Activated CD8-positive, alpha-beta memory T cell treated with anti-CD3 and anti-CD28 coated beads, Interleukin-2, amount 10 ng/mL, durations not matched to agents 7 days and 5 days (primary cell): Measurements from ENCODE around the gene IAH1. TPM values are rescaled to one million over a fixed set of nuclear protein-coding genes. Genes with fewer than 3 reads are reported as not detected.
A peak's percentile ranks its signal among the peaks of the same experiment; 100 is the strongest.
"Not testable (repeated sequence)": the region's sequence is repeated elsewhere in the genome, so short reads cannot be mapped to it uniquely, and the experiment has no call there.

Experiments
- ATAC-seq: fragments of 150-1000 bp; cut with Tn5 transposase; one replicate; pipeline ENCODE4 v1.10.0; 2021; ENCODE audit warnings: moderate library complexity
- CTCF ChIA-PET: fragments of 350-600 bp; sonication (Branson Sonifier 250); formaldehyde crosslinking; loops from one replicate; lab custom pipeline; 2021; ENCODE audit warnings: antibody characterized with exemption; lab: Charles Lee
- DNase-seq: peaks from one replicate; pipeline ENCODE4 v3.0.0-alpha.2; 2020
- H3K27ac Mint-ChIP-seq: one replicate; pipeline ENCODE4 v1.8.0; 2021; ENCODE audit warnings: mild to moderate bottlenecking, mixed read lengths
- H3K27me3 Mint-ChIP-seq: one replicate; pipeline ENCODE4 v1.8.0; 2021; ENCODE audit warnings: mixed read lengths
- H3K36me3 Mint-ChIP-seq: one replicate; pipeline ENCODE4 v1.8.0; 2021; ENCODE audit warnings: mild to moderate bottlenecking, mixed read lengths
- H3K4me1 Mint-ChIP-seq: one replicate; pipeline ENCODE4 v1.8.0; 2021; ENCODE audit warnings: mixed read lengths
- H3K4me3 Mint-ChIP-seq: one replicate; pipeline ENCODE4 v1.8.0; 2021; ENCODE audit warnings: mild to moderate bottlenecking, moderate library complexity, mixed read lengths
- H3K9me3 Mint-ChIP-seq: one replicate; pipeline ENCODE4 v1.8.0; 2022; ENCODE audit warnings: low read depth, mixed read lengths
- total RNA-seq, 2 experiments: library from RNA; stranded (reverse); gene quantifications; one replicate each; pipeline ENCODE4 v1.2.3, GENCODE V29; 2021

IAH1 gene
- total RNA-seq, 2 experiments from 2014 or later, result 71.3 to 72.1 TPM

DNA sequence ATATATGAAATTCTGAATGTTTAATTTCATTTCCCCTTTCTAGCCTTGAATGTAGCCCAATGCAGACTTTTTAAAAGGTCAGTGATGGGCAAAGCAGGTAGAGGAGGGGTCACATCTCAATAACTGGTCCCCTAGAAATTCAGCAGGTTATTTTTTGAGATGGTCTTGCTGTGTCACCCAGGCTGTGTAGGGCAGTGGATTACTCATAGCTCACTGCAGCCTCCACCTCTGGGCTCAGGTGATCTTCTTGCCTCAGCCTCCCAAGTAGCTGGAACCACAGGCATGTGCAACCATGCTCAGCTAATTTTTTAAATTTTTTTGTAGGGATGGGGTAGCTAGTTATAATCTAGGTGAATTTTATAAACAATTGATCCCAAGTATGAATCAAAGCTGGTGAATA is 8.8 kb downstream of the IAH1 start:
- CTCF ChIA-PET, result interaction anchor here (0.7 kb wide), 1 partner anchor 925 kb away, joined by 3 read pairs; no protein-coding TSS in a partner anchor
- peaks cover 8% of the 10 kb centered on the region for H3K4me1 Mint-ChIP-seq
- ATAC-seq (no peak), DNase-seq (no peak)
- no peak overlapping the region for H3K4me3 Mint-ChIP-seq
- H3K9me3 Mint-ChIP-seq, result no peaks in the 10 kb centered on the region
- no peak overlapping the region for H3K27ac Mint-ChIP-seq
- H3K27me3 Mint-ChIP-seq, result no peaks in the 10 kb centered on the region
- peaks cover 53% of the 10 kb centered on the region for H3K36me3 Mint-ChIP-seq

DNA sequence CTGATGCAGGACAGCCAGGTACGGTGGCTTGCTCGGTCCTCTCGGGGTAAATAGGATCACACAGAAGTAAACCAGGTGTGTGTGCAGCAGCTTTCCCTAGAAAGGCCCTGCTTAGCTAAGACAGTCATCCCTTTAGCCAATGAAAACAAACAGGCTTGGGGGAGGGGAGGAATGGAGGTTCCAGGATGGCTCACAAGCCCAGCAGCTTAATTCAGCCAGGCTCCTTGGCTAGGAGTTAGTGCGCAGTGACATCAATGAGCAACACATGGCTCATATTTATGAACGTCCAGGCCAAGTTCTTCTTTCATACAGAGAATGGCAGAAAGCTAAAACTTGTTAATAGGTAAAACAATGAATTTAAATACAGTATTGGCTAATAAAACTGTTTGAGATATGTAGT is 10.2 kb downstream of the IAH1 start:
- Mint-ChIP-seq H3K27ac (no peak overlapping the region), H3K9me3 (no peaks in the 10 kb centered on the region), H3K36me3 (peaks cover 56% of the 10 kb centered on the region), H3K4me1 (peaks cover 5% of the 10 kb centered on the region), H3K4me3 (no peak overlapping the region), H3K27me3 (no peaks in the 10 kb centered on the region)
- DNase-seq (no peak), ATAC-seq (no peak)
- CTCF ChIA-PET, result no interaction called here

DNA sequence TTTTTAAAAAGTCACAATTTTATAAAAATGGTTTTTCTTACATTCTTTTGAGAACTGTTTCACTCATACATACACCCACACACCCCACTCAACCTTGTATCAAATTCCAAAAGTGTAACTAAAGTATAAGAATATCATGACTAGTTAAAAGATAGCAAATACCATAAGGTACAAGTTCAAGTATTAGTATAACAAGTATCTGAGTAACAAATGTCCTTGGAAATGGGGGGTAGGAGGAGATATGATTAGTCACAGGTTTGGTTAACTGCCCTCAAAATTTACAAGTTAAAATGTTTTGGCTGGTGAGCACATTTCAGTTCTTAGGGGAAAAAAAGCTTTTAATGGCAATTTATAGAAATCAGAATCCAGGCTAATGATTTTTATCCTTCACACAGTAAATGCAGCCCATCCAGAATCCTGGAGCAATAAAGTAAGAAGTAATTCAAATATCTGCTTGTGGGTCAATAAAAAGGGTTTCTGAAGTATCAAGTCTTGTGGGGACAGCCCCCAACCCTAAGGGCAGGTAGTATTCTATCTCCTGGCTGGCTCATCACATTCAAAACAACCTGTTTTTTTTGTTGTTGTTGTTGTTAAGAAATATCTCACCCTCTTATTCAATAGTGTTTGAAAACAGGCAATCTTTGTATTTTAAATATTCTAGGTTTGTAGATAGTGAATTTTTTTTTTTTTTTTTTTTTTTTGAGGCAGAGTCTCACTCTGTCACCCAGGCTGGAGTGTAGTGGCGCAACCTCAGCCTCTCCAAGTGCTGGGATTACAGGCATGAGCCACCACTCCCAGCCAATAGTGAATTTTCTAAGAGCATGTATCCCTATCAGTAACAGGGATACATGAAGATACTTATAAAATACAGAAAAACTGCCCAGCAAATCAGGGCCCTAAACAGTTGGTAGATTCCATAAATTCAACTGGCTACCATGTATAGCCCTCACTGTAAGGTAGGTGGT is 14.5 kb downstream of the IAH1 start:
- Mint-ChIP-seq H3K9me3 (no peaks in the 10 kb centered on the region), H3K4me1 (peaks cover 16% of the 10 kb centered on the region), H3K36me3 (peaks cover 75% of the 10 kb centered on the region), H3K27me3 (no peaks in the 10 kb centered on the region), H3K4me3 (no peak overlapping the region), H3K27ac (no peak overlapping the region)
- DNase-seq (no peak), ATAC-seq (no peak)
- CTCF ChIA-PET, result interaction anchor here (1.0 kb wide), 1 partner anchor 21 kb away, joined by 3 read pairs; no protein-coding TSS in a partner anchor

DNA sequence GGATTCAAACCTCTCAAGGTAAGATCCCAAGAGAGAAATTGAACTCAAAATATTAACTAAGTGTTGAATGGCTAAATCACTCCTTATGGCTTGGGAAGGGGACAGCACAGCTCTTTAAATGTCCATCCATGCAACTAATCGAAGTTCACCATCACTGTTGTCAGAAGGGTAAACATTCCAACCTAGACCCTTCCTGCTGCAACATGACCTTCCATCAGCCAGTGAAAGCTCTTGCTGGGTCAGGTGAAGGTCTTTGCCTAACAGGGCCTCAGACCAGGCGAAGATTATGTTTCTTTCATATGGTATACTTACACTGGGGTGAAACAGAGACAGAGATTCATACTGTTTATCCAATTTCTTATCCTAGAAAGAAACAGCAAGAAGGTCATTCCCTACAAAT is 16.4 kb downstream of the IAH1 start:
- Mint-ChIP-seq H3K27me3 (no peaks in the 10 kb centered on the region), H3K4me1 (peaks cover 21% of the 10 kb centered on the region), H3K36me3 (peaks cover 69% of the 10 kb centered on the region), H3K27ac (peak overlapping the region; percentile 28), H3K4me3 (no peak overlapping the region), H3K9me3 (no peaks in the 10 kb centered on the region)
- no peak for DNase-seq
- ATAC-seq, result no peak
- CTCF ChIA-PET, result interaction anchor here (1.0 kb wide), 1 partner anchor 58 kb away, joined by 3 read pairs; no protein-coding TSS in a partner anchor

DNA sequence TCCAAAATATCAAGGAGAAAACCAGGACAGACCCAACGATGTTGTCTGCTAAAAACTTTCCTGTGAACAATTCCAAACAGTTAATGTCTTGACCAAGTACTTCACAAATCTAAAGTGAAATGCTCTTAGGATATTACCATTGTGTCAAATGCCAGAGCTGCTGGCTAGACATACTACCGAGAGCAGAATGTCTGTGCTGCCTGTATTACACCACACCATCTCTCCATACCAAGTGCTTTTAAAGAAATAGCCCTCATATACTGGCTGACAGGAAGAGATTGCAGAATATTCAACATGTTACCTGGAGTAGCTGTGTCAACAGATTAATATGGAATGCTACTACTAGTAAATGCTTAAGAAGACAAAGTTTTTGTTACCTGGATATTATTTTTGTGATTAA is 18.6 kb downstream of the IAH1 start:
- no peaks in the 10 kb centered on the region for H3K9me3 Mint-ChIP-seq
- DNase-seq (no peak), ATAC-seq (no peak)
- peaks cover 33% of the 10 kb centered on the region for H3K4me1 Mint-ChIP-seq
- peaks cover 59% of the 10 kb centered on the region for H3K36me3 Mint-ChIP-seq
- H3K4me3 Mint-ChIP-seq, result no peak overlapping the region
- H3K27ac Mint-ChIP-seq, result no peak overlapping the region
- no peaks in the 10 kb centered on the region for H3K27me3 Mint-ChIP-seq
- CTCF ChIA-PET, result interaction anchor here (1.0 kb wide), 1 partner anchor 13 kb away, joined by 3 read pairs; no protein-coding TSS in a partner anchor

DNA sequence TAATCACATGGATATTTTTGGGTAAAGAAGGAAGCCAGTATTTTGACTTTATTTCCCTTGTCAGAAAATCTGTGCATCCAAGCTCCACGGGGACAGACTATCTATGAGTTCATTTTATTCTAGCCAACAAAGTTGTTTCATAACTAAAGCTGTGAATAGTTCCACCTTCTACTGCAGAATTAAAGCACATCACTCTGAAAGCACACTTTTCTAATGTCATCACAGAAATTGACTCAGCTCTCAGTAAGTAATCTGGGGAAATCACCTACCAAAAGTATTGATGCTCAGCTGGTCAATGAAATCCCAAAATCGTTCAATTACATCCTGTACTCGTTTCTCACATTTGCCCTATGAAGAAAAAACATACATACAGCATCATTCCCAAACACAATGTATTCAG is 19.1 kb downstream of the IAH1 start:
- Mint-ChIP-seq H3K9me3 (no peaks in the 10 kb centered on the region), H3K4me1 (peaks cover 32% of the 10 kb centered on the region), H3K27me3 (no peaks in the 10 kb centered on the region), H3K27ac (peak overlapping the region; percentile 3), H3K36me3 (peaks cover 62% of the 10 kb centered on the region), H3K4me3 (no peak overlapping the region)
- ATAC-seq (no peak), DNase-seq (no peak)
- CTCF ChIA-PET, result interaction anchor here (1.0 kb wide), 1 partner anchor 12 kb away, joined by 3 read pairs; no protein-coding TSS in a partner anchor

DNA sequence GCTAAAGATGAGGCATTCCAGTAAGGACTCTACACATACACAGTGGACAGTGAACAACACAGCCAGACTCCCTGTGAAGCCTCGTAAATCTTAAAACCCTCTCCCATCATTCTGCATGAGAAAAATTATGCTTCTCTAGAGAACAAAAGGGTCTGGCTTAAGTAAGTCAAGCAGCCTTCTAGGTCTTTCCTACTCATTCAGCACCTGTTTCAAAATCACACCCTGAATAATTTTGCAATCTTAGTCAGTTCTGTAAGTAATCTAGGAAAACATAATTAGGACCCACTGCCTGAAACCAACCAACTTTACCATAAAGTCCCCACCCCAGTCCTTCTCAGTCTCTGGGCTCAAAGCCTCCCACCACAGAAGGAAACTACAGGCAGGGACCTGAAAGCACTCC is 19.7 kb downstream of the IAH1 start:
- peak overlapping the region; percentile 29 for H3K27ac Mint-ChIP-seq
- CTCF ChIA-PET, result no interaction called here
- no peak for ATAC-seq
- peaks cover 60% of the 10 kb centered on the region for H3K36me3 Mint-ChIP-seq
- no peaks in the 10 kb centered on the region for H3K27me3 Mint-ChIP-seq
- no peak overlapping the region for H3K4me3 Mint-ChIP-seq
- peaks cover 28% of the 10 kb centered on the region for H3K4me1 Mint-ChIP-seq
- H3K9me3 Mint-ChIP-seq, result no peaks in the 10 kb centered on the region
- DNase-seq, result no peak

DNA sequence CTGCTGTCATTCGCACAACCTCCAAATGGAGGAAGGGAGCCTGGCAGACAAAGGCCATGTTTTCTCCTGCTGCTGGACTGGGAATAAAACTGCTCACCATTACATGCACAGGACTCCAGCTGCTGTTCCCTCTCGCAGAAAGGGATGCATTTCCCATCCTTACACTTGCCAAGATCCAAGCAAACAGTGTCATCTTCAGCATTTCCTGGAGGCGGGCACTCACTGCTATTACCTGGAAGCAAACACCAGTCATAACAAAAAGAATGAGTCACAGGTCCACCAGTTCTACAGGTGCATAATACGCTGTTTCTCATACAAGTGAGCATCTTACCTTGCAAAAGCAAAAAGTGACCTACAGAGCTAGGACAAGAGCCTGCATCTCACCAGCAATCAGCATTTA is 22.7 kb downstream of the IAH1 start:
- DNase-seq, result no peak
- ATAC-seq, result no peak

DNA sequence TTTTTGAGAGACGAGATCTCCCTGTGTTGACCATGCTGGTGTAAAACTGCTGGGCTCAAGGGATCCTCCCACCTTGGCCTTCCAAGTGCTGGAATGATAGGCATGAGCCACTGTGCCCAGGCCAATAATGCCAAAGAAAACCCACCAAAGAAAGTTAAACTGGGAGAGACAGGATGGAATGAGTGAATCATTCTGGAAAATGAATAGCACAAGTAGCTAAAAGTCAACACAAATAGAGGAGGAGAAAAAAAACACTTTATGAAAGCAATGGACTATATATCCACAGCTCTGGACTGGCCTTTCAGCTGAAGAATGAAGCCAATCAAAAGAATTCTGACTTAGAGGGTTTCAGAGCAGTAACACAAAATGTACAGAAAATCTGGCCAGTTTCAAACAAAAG is 23.9 kb downstream of the IAH1 start:
- Mint-ChIP-seq H3K36me3 (peaks cover 50% of the 10 kb centered on the region), H3K4me1 (peaks cover 27% of the 10 kb centered on the region), H3K27me3 (no peaks in the 10 kb centered on the region), H3K27ac (no peak overlapping the region), H3K9me3 (no peaks in the 10 kb centered on the region), H3K4me3 (no peak overlapping the region)
- no peak for ATAC-seq
- DNase-seq, result no peak
- CTCF ChIA-PET, result interaction anchor here (1.3 kb wide), 1 partner anchor 11 kb away, joined by 3 read pairs; no protein-coding TSS in a partner anchor

More for the DNA sequence above, 22.7 kb downstream of the IAH1 start:
- Mint-ChIP-seq H3K4me3 (no peak overlapping the region), H3K4me1 (peaks cover 26% of the 10 kb centered on the region), H3K36me3 (peaks cover 49% of the 10 kb centered on the region), H3K27me3 (no peaks in the 10 kb centered on the region), H3K9me3 (no peaks in the 10 kb centered on the region), H3K27ac (no peak overlapping the region)
- CTCF ChIA-PET, result no interaction called here

DNA sequence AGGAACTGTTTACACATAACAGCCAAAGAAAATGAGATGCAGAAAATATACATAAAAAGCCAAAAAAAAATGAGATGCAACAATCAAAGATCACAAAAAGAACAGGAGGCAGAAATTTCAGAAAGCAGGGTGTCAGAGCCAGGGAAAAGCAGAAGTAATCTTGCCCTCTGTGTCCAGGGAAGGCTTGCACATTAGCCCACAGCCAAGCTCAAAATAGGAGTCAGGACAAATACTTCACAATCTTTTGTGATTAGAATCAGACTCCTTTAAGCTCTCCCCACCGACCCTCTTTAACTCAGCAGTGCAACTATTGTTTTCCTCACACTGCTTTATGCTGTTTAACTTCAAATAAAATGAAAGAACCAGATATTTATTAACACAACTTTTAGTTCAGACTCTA is 34.6 kb downstream of the IAH1 start:
- CTCF ChIA-PET, result interaction anchor here (1.1 kb wide), 2 partner anchors 10 to 21 kb away, joined by 3 read pairs; no protein-coding TSS in a partner anchor
- H3K4me3 Mint-ChIP-seq, result no peak overlapping the region
- no peaks in the 10 kb centered on the region for H3K4me1 Mint-ChIP-seq
- H3K9me3 Mint-ChIP-seq, result no peaks in the 10 kb centered on the region
- ATAC-seq (no peak), DNase-seq (no peak)
- H3K27ac Mint-ChIP-seq, result peak overlapping the region; percentile 41
- peaks cover 33% of the 10 kb centered on the region for H3K36me3 Mint-ChIP-seq
- no peaks in the 10 kb centered on the region for H3K27me3 Mint-ChIP-seq

DNA sequence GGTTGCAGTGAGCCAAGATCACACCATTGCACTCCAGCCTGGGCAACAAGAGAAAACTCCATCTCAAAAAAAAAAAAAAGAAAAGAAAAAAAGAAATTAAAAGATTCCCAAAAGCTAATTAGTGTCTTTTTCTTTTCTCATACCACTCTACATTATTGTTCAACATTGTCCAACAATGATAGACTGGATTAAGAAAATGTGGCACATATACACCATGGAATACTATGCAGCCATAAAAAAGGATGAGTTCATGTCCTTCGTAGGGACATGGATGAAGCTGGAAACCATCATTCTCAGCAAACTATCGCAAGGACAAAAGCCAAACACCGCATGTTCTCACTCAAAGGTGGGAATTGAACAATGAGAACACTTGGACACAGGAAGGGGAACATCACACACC is 39.6 kb downstream of the IAH1 start:
- CTCF ChIA-PET, H3K4me3 Mint-ChIP-seq: not testable (repeated sequence)

DNA sequence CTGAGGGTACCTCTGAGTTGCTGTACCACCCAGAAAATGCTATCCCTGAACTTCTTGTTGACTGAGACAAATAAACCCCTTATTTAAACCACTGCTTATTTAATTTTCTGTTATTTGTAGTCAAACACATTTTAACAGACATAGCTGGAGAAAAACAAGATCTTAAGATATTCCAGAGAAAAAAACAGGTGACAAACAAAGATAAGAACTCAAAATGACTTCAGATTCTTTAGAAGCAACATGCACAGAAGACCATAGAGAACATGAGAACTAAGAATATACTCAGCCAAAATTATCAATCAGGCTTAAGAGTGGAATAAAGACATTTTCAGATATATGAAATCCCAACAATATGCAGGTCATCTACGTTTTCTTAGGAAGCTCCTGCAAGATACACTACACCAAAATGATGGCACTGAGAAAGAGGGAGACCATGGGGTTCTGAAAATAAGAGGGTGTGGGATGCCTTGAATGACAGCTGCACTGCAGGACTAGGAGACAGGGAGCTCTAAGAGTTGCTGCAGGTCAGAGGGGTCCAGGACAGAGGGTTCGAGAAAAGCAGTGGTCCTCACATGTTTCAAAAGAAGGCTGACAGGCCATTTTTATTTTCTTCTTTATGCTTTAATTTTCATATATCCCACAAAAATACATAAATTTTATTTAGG is 42.9 kb downstream of the IAH1 start:
- H3K27ac Mint-ChIP-seq, result peak overlapping the region; percentile 29
- no peak overlapping the region for H3K4me3 Mint-ChIP-seq
- DNase-seq (no peak), ATAC-seq (no peak)
- H3K36me3 Mint-ChIP-seq, result peaks cover 52% of the 10 kb centered on the region
- CTCF ChIA-PET, result interaction anchor here (0.6 to 1.5 kb wide), 3 partner anchors 17 to 467 kb away, joined by 3 to 4 read pairs (median 3); no protein-coding TSS in a partner anchor
- H3K4me1 Mint-ChIP-seq, result peaks cover 3% of the 10 kb centered on the region
- no peaks in the 10 kb centered on the region for H3K9me3 Mint-ChIP-seq
- H3K27me3 Mint-ChIP-seq, result no peaks in the 10 kb centered on the region

More for the DNA sequence above, 39.6 kb downstream of the IAH1 start:
- not testable (repeated sequence) for ATAC-seq, DNase-seq, H3K27ac Mint-ChIP-seq, H3K4me1 Mint-ChIP-seq, H3K9me3 Mint-ChIP-seq, H3K27me3 Mint-ChIP-seq
- peaks cover 34% of the 10 kb centered on the region for H3K36me3 Mint-ChIP-seq

DNA sequence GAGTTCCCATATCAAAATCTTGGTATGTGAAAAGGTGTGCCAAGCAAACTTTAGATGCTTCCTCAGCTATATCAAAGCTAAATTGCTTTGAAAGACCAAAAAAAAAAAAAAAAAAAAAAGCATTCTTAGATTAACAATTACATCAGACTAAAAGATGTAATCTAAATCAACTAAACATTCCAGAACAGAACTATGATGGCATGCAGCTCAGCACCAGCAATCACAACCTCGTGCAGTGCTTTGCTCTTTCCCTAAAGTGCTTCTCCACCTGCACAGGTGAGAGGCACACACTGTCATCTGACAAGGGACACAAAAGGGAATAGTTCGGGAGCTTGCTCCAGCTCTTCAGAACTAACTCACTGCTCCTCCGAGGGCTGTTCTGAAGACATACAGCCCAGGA is 43.8 kb downstream of the IAH1 start:
- Mint-ChIP-seq H3K4me1 (peaks cover 3% of the 10 kb centered on the region), H3K9me3 (no peaks in the 10 kb centered on the region), H3K27ac (no peak overlapping the region), H3K27me3 (no peaks in the 10 kb centered on the region), H3K4me3 (no peak overlapping the region), H3K36me3 (peaks cover 49% of the 10 kb centered on the region)
- CTCF ChIA-PET, result interaction anchor here (0.6 to 1.5 kb wide), 2 partner anchors 16 to 21 kb away, joined by 3 read pairs; no protein-coding TSS in a partner anchor
- DNase-seq (no peak), ATAC-seq (no peak)
